ENCODE data around the gene DLEC1.

DNA sequence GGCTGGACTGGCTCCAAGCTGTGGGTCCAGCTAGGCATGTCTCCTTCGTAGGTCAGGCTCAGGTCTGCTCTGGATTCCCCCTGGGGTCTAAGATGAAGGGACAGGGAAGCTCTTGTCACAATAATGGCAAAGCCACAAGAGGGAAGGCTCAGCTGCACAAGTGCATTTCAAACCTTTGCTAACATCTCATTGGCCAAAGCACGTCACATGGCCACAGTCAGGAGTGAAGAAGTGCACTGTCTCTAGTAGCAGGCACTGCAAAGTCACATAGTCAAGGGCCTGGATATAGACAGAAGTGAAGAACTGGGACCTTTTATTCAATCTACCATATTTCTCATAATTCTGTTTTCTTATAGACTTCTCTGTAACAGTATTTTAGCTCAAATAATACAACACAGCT, 20.1 kb downstream of the DLEC1 start:
- TF ChIP-seq, protein P1, sequence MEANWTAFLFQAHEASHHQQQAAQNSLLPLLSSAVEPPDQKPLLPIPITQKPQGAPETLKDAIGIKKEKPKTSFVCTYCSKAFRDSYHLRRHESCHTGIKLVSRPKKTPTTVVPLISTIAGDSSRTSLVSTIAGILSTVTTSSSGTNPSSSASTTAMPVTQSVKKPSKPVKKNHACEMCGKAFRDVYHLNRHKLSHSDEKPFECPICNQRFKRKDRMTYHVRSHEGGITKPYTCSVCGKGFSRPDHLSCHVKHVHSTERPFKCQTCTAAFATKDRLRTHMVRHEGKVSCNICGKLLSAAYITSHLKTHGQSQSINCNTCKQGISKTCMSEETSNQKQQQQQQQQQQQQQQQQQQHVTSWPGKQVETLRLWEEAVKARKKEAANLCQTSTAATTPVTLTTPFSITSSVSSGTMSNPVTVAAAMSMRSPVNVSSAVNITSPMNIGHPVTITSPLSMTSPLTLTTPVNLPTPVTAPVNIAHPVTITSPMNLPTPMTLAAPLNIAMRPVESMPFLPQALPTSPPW (CRISPR knock-in tag; IDR thresholded peaks at IDR 0.05), result no peak
- TF ChIP-seq EP300 (IDR thresholded peaks at IDR 0.05; ENCODE audit: low read length) (no peak), ZBTB7A (IDR thresholded peaks at IDR 0.05; ENCODE audit: borderline replicate concordance, control insufficient read depth, low read depth, low read length) (no peak), MYC (IDR thresholded peaks at IDR 0.05; ENCODE audit: low read depth, low read length) (no peak), MYC (CRISPR knock-in tag; IDR thresholded peaks at IDR 0.05; ENCODE audit: borderline replicate concordance, low read depth) (no peak)
- TF ChIP-seq, protein P2, sequence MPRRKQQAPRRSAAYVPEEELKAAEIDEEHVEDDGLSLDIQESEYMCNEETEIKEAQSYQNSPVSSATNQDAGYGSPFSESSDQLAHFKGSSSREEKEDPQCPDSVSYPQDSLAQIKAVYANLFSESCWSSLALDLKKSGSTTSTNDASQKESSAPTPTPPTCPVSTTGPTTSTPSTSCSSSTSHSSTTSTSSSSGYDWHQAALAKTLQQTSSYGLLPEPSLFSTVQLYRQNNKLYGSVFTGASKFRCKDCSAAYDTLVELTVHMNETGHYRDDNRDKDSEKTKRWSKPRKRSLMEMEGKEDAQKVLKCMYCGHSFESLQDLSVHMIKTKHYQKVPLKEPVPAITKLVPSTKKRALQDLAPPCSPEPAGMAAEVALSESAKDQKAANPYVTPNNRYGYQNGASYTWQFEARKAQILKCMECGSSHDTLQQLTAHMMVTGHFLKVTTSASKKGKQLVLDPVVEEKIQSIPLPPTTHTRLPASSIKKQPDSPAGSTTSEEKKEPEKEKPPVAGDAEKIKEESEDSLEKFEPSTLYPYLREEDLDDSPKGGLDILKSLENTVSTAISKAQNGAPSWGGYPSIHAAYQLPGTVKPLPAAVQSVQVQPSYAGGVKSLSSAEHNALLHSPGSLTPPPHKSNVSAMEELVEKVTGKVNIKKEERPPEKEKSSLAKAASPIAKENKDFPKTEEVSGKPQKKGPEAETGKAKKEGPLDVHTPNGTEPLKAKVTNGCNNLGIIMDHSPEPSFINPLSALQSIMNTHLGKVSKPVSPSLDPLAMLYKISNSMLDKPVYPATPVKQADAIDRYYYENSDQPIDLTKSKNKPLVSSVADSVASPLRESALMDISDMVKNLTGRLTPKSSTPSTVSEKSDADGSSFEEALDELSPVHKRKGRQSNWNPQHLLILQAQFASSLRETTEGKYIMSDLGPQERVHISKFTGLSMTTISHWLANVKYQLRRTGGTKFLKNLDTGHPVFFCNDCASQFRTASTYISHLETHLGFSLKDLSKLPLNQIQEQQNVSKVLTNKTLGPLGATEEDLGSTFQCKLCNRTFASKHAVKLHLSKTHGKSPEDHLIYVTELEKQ (CRISPR knock-in tag; IDR thresholded peaks at IDR 0.05), result no peak
- TF ChIP-seq, protein P3, sequence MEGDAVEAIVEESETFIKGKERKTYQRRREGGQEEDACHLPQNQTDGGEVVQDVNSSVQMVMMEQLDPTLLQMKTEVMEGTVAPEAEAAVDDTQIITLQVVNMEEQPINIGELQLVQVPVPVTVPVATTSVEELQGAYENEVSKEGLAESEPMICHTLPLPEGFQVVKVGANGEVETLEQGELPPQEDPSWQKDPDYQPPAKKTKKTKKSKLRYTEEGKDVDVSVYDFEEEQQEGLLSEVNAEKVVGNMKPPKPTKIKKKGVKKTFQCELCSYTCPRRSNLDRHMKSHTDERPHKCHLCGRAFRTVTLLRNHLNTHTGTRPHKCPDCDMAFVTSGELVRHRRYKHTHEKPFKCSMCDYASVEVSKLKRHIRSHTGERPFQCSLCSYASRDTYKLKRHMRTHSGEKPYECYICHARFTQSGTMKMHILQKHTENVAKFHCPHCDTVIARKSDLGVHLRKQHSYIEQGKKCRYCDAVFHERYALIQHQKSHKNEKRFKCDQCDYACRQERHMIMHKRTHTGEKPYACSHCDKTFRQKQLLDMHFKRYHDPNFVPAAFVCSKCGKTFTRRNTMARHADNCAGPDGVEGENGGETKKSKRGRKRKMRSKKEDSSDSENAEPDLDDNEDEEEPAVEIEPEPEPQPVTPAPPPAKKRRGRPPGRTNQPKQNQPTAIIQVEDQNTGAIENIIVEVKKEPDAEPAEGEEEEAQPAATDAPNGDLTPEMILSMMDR (IDR thresholded peaks at IDR 0.05 in 2 of 3, conservative IDR thresholded peaks at IDR 0.05 in 1 of 3; ENCODE audit: insufficient read depth in 2 of 3, low read depth in 1 of 3, low read length in 3 of 3), result no peak
